Common myeloid progenitor, CD34-positive (primary cell): ENCODE measurements around the gene EPS8L3.

ENCODE experiments used
- CTCF ChIA-PET: fragments of 350-600 bp; sonication (Branson Sonifier 250); formaldehyde crosslinking; loops from one replicate; lab custom pipeline; 2021; ENCODE audit warnings: antibody characterized with exemption; lab: Charles Lee
- POLR2A ChIA-PET: fragments of 350-600 bp; sonication (Branson Sonifier 250); formaldehyde crosslinking; loops from one replicate; lab custom pipeline; 2021; ENCODE audit warnings: antibody characterized with exemption; lab: Charles Lee
- DNase-seq, 3 donors: peaks; one replicate each; pipeline versions ENCODE4 v3.0.0 to v3.0.0-alpha.2; 2013
- H3K27ac ChIP-seq, 2 experiments: 1 replicate in 1 of 2; 2 replicates in 1 of 2; pipeline ENCODE4 v1.7.0; 2013; ENCODE audit warnings: inconsistent platforms in 2 of 2, low read length in 2 of 2, mild to moderate bottlenecking in 2 of 2, low read depth in 1 of 2, moderate library complexity in 1 of 2; ENCODE audit not compliant: severe bottlenecking in 2 of 2, insufficient read depth in 1 of 2, poor library complexity in 1 of 2
- H3K27me3 ChIP-seq, 5 experiments: replicated peaks in 2 of 5; 1 replicate in 3 of 5; 2 replicates in 2 of 5; pipeline versions ENCODE4 v1.6.1 to v1.7.0; 2013; ENCODE audit warnings: low read length in 4 of 5, mild to moderate bottlenecking in 2 of 5, moderate library complexity in 2 of 5, inconsistent platforms in 1 of 5; ENCODE audit not compliant: insufficient read depth in 5 of 5, control insufficient read depth in 4 of 5
- H3K36me3 ChIP-seq, 4 experiments: 1 replicate in 2 of 4; 2 replicates in 2 of 4; pipeline versions ENCODE4 v1.6.1 to v1.7.0; 2013; ENCODE audit warnings: low read length in 3 of 4, control low read depth in 1 of 4, mild to moderate bottlenecking in 1 of 4; ENCODE audit not compliant: control insufficient read depth in 4 of 4, insufficient read depth in 4 of 4
- H3K4me1 ChIP-seq, 4 experiments: 1 replicate in 3 of 4; 2 replicates in 1 of 4; pipeline versions ENCODE4 v1.6.1 to v1.7.1; 2013; ENCODE audit warnings: low read length in 3 of 4, mild to moderate bottlenecking in 3 of 4, control low read depth in 1 of 4, inconsistent platforms in 1 of 4, moderate library complexity in 1 of 4; ENCODE audit not compliant: control insufficient read depth in 4 of 4, insufficient read depth in 4 of 4; ENCODE audit errors: control extremely low read depth in 1 of 4
- H3K4me3 ChIP-seq, 7 experiments: 1 replicate in 4 of 7; 2 replicates in 3 of 7; pipeline versions ENCODE4 v1.5.1 to v1.7.0; 2013; ENCODE audit warnings: mild to moderate bottlenecking in 7 of 7, low read length in 6 of 7, moderate library complexity in 6 of 7, inconsistent platforms in 2 of 7, low read depth in 2 of 7, control low read depth in 1 of 7; ENCODE audit not compliant: insufficient read depth in 4 of 7, control insufficient read depth in 1 of 7; ENCODE audit errors: extremely low read depth in 1 of 7
- H3K9me3 ChIP-seq, 5 experiments: 1 replicate in 4 of 5; 2 replicates in 1 of 5; pipeline versions ENCODE4 v1.6.1 to v1.7.1; 2013; ENCODE audit warnings: low read length in 4 of 5, mild to moderate bottlenecking in 2 of 5, inconsistent platforms in 1 of 5, low read depth in 1 of 5, moderate library complexity in 1 of 5; ENCODE audit not compliant: control insufficient read depth in 4 of 5, insufficient read depth in 2 of 5; ENCODE audit errors: control extremely low read depth in 1 of 5
- WGBS: methylation state at CpG from one replicate; pipeline ENCODE4 v1.1.5; 2013; ENCODE audit not compliant: insufficient coverage; 5-methylcytosine and 5-hydroxymethylcytosine counted together

The EPS8L3 gene

GRCh38 chr1:109793486-109794318, 30.0 kb upstream of the EPS8L3 start:
- POLR2A ChIA-PET, result interaction anchor here (0.6 kb wide), 1 partner anchor 241 kb away, joined by 3 read pairs; the partner anchor contains the start of gene STRIP1
- peak; percentile 95 to 98 (median 98) for DNase-seq
- H3K27ac ChIP-seq, result peak overlapping the region; percentile 89 to 95
- 16% methylated on average over 7 of the region's 11 CpGs for WGBS
- no peaks in the 10 kb centered on the region for H3K36me3 ChIP-seq
- CTCF ChIA-PET, result interaction anchor here (1.0 to 11.4 kb wide), 9 partner anchors 8 to 187 kb away, joined by 3 to 152 read pairs (median 20); partner anchors contain the start of gene AHCYL1
- peak overlapping the region in 3 of 7 experiments; percentile 22 to 51 (median 46) for H3K4me3 ChIP-seq
- H3K9me3 ChIP-seq, result no peaks in the 10 kb centered on the region
- H3K4me1 ChIP-seq, result peaks cover 28 to 92% (median 85%) of the 10 kb centered on the region in 4 experiments
- H3K27me3 ChIP-seq, result no peaks in the 10 kb centered on the region

GRCh38 chr1:109793089-109793485, 29.4 kb upstream of the EPS8L3 start:
- 67% methylated on average over 3 of the region's 5 CpGs for WGBS
- Histone ChIP-seq H3K27ac (peak overlapping the region; percentile 89 to 95), H3K27me3 (no peaks in the 10 kb centered on the region), H3K36me3 (no peaks in the 10 kb centered on the region), H3K9me3 (no peaks in the 10 kb centered on the region), H3K4me1 (peaks cover 30 to 95% (median 88%) of the 10 kb centered on the region in 4 experiments), H3K4me3 (peak overlapping the region in 3 of 7 experiments; percentile 12 to 51 (median 46))
- ChIA-PET CTCF (interaction anchor here (1.0 to 11.4 kb wide), 13 partner anchors 9 to 218 kb away, joined by 3 to 152 read pairs (median 12); partner anchors contain the start of gene AHCYL1), POLR2A (no interaction called here)
- DNase-seq, result no peak

- Histone ChIP-seq H3K27me3 (no peaks in the 10 kb centered on the region), H3K4me1 (peaks cover 26 to 92% (median 83%) of the 10 kb centered on the region in 4 experiments), H3K36me3 (no peaks in the 10 kb centered on the region), H3K9me3 (no peaks in the 10 kb centered on the region), H3K4me3 (peak overlapping the region in 3 of 7 experiments; percentile 21 to 47 (median 23)), H3K27ac (peak overlapping the region; percentile 89 to 95)
- DNase-seq, result peak; percentile 48 to 77 (median 75)
- 47% methylated on average over 12 of the region's 18 CpGs for WGBS
- ChIA-PET CTCF (interaction anchor here (0.9 to 11.4 kb wide), 20 partner anchors 9 to 246 kb away, joined by 3 to 152 read pairs (median 6); partner anchors contain the start of gene AHCYL1), POLR2A (interaction anchor here (2.7 kb wide), 1 partner anchor 192 kb away, joined by 13 read pairs; the partner anchor contains the start of gene AHCYL1)
Measured at GRCh38 chr1:109792056-109792831, 28.5 kb upstream of the EPS8L3 start.

- Histone ChIP-seq H3K4me3 (peak overlapping the region in 2 of 7 experiments; percentile 31 to 34), H3K27me3 (no peaks in the 10 kb centered on the region), H3K36me3 (no peaks in the 10 kb centered on the region), H3K9me3 (no peaks in the 10 kb centered on the region), H3K27ac (peak overlapping the region; percentile 64 to 95), H3K4me1 (peaks cover 23 to 92% (median 79%) of the 10 kb centered on the region in 4 experiments)
- 80% methylated on average over 8 of the region's 9 CpGs for WGBS
- ChIA-PET CTCF (interaction anchor here (0.9 to 11.4 kb wide), 26 partner anchors 8 to 245 kb away, joined by 3 to 152 read pairs (median 5); partner anchors contain the start of gene AHCYL1), POLR2A (interaction anchor here (2.7 kb wide), 1 partner anchor 193 kb away, joined by 13 read pairs; the partner anchor contains the start of gene AHCYL1)
- no peak for DNase-seq
Measured at GRCh38 chr1:109791495-109792043, 27.8 kb upstream of the EPS8L3 start.

- peak overlapping the region; percentile 64 to 95 for H3K27ac ChIP-seq
- WGBS, result 22% methylated on average over 6 of the region's 12 CpGs
Measured at GRCh38 chr1:109790735-109791494, 27.2 kb upstream of the EPS8L3 start.

More at GRCh38 chr1:109790735-109791494, 27.2 kb upstream of the EPS8L3 start:
- H3K4me3 ChIP-seq, result peak overlapping the region in 3 of 7 experiments; percentile 23 to 43 (median 31)
- H3K4me1 ChIP-seq, result peaks cover 23 to 93% (median 83%) of the 10 kb centered on the region in 4 experiments
- DNase-seq, result peak; percentile 94 to 99 (median 98)
- no peaks in the 10 kb centered on the region for H3K36me3 ChIP-seq
- POLR2A ChIA-PET, result interaction anchor here (2.7 kb wide), 1 partner anchor 194 kb away, joined by 13 read pairs; the partner anchor contains the start of gene AHCYL1
- H3K27me3 ChIP-seq, result no peaks in the 10 kb centered on the region
- CTCF ChIA-PET, result interaction anchor here (0.8 to 11.4 kb wide), 25 partner anchors 8 to 244 kb away, joined by 3 to 152 read pairs (median 5); partner anchors contain the start of gene AHCYL1
- no peaks in the 10 kb centered on the region for H3K9me3 ChIP-seq
